Measurements from ENCODE around the gene AOPEP.

DNA sequence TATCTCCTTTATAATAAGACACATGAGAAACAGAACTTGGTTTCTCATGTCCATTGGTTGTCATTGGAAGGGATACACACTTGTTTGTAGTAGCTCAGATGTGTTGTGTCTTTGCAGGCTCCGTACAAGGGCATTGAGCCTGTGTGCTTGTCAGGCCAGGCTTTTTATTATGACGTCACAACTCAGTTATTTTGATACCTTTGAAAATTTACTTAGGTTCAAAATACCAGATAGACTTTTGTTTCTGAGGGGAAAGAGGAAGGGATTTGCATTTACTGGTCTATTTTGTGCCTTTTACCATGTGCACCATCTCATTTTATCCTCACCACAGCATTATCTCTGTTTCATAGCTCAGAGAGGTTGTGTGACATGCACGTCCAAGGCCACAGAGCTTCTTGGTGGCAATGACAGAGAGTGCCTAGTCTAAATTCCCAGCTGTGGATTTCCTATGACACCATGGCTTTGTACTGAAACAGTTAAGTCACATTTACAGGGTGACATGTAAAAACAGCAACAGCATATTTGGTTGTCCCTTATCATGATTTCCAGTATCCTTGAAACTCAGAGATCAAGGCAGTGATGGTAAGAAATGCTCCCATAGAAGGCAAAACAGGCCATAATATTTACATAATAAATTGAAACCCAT lies 268.7 kb downstream of the AOPEP start:
- TF ChIP-seq, protein P1, sequence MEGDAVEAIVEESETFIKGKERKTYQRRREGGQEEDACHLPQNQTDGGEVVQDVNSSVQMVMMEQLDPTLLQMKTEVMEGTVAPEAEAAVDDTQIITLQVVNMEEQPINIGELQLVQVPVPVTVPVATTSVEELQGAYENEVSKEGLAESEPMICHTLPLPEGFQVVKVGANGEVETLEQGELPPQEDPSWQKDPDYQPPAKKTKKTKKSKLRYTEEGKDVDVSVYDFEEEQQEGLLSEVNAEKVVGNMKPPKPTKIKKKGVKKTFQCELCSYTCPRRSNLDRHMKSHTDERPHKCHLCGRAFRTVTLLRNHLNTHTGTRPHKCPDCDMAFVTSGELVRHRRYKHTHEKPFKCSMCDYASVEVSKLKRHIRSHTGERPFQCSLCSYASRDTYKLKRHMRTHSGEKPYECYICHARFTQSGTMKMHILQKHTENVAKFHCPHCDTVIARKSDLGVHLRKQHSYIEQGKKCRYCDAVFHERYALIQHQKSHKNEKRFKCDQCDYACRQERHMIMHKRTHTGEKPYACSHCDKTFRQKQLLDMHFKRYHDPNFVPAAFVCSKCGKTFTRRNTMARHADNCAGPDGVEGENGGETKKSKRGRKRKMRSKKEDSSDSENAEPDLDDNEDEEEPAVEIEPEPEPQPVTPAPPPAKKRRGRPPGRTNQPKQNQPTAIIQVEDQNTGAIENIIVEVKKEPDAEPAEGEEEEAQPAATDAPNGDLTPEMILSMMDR (IDR thresholded peaks at IDR 0.05): no peak
- TF ChIP-seq POLR2A (IDR thresholded peaks at IDR 0.05): no peak
